Placental pericyte (primary cell): ENCODE results near the gene MRM2. TPM values are rescaled to one million over a fixed set of nuclear protein-coding genes. Genes with fewer than 3 reads are reported as not detected.

Experiments used
- total RNA-seq: library from RNA; depleted of rRNA; stranded (reverse); fragments of >200 nt; gene quantifications from 2 replicates; pipeline ENCODE4 v1.2.3, GENCODE V29; 2012

The MRM2 gene
- total RNA-seq = 10.9 and 25.6 TPM in 2 replicates

DNA sequence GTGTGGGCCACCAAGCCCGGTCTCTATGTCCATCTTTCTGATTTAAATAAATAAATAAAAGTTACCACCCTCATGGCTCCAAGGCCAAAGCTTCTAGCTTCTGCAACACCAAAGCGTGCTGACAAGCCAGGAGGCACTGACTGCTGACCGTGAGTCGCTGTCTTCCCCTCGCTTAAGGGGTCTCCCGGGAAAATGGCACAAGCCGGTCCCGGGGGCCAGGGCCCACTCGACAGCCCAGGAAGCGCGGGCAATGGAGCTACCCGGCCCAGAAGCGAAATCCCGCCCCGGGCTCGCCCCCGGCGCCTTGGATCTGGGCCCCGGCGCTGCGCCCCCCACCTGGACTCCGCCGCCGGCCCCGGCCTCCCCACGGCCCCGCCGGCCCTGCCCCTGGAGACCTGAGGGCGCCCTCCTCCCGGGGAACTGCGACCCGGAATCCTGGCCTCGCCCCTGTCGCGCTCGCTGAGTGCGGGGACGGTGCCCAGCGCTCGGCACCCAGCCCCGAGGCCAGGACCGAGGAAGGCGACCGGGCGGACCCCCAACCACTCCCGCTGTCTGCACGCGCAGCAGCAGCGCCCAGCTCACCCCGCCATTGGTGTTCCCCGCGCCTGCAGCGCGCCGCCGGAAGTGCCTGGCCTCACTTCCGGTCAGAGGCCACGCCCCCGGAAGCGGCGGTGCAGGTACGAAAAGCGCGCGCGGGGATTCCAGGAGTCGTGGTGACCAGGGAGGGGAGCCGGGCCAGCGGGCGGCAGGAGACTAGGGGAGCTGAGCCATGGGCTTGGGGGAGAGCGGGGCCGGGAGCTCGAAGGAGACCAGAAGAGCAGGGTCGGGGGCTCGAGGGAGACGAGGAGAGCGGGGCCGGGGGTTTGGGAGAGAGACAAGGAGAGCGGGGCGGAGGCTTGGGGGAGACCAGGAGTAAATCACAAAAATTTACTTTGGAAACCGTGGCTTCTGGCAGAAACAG lies at the start of gene MRM2, which contains the start of gene NUDT1:
Gene MRM2 (minus strand): TSS at position 626 of the 961 bp plus-strand sequence. CDS start 36 bp downstream, at position 590.
Gene NUDT1 (plus strand): TSS at position 647 of the 961 bp plus-strand sequence. CDS start 2,349 bp downstream, outside the sequence.

GRCh38 chr7:2232766-2233520 lies 9.1 kb downstream of the MRM2 start, which contains the start of gene MAD1L1:
MAD1L1 (minus strand) TSS chr7:2232945; CDS start chr7:2230133, 2,812 bp downstream.

Other genes with a start within 250 kb of the MRM2 start
- gene MAD1L1, start 9.3 kb downstream of the MRM2 start, total RNA-seq = 37.2 and 47.2 TPM in 2 replicates
- gene NUDT1, start within 50 bp of the MRM2 start, total RNA-seq = 8.5 and 26.2 TPM in 2 replicates
- gene SNX8, start 72.2 kb upstream of the MRM2 start, total RNA-seq = 16.3 and 17.5 TPM in 2 replicates
- gene EIF3B, start 112.6 kb upstream of the MRM2 start, total RNA-seq = 192 and 231 TPM in 2 replicates
- gene CHST12, start 161.4 kb upstream of the MRM2 start, total RNA-seq = 7.9 and 10.3 TPM in 2 replicates
- gene GRIFIN, start 234.2 kb upstream of the MRM2 start, total RNA-seq = not detected in 2 replicates